ENCODE results near the gene OTULIN.

The OTULIN gene

GRCh38 chr5:14720236-14720923 is 55.9 kb downstream of the OTULIN start:
- no peak for DNase-seq
- Histone ChIP-seq H3K4me1 (no peaks in the 10 kb centered on the region), H3K36me3 (peaks cover 8% of the 10 kb centered on the region), H3K4me3 (ENCODE audit: low read depth, low read length) (no peak overlapping the region), H3K9me3 (no peaks in the 10 kb centered on the region), H3K27me3 (no peaks in the 10 kb centered on the region)
- TF ChIP-seq CTCF (IDR thresholded peaks at IDR 0.05; ENCODE audit: low read depth, low read length), result no peak

GRCh38 chr5:14721990-14722656 is 57.6 kb downstream of the OTULIN start:
- Histone ChIP-seq H3K27me3 (no peaks in the 10 kb centered on the region), H3K4me3 (ENCODE audit: low read depth, low read length) (no peak overlapping the region), H3K36me3 (peaks cover 5% of the 10 kb centered on the region; the same call in 1 of the 2 replicates), H3K9me3 (no peaks in the 10 kb centered on the region), H3K4me1 (no peaks in the 10 kb centered on the region)
- TF ChIP-seq CTCF (IDR thresholded peaks at IDR 0.05; ENCODE audit: low read depth, low read length), result no peak
- DNase-seq, result no peak

GRCh38 chr5:14722923-14723322 is 58.4 kb downstream of the OTULIN start:
- TF ChIP-seq CTCF (IDR thresholded peaks at IDR 0.05; ENCODE audit: low read depth, low read length), result no peak
- DNase-seq, result no peak

GRCh38 chr5:14723701-14724132 is 59.2 kb downstream of the OTULIN start:
- no peak for DNase-seq
- Histone ChIP-seq H3K27me3 (no peaks in the 10 kb centered on the region), H3K9me3 (no peaks in the 10 kb centered on the region), H3K36me3 (peaks cover 5% of the 10 kb centered on the region; the same call in 1 of the 2 replicates), H3K4me3 (ENCODE audit: low read depth, low read length) (no peak overlapping the region), H3K4me1 (no peaks in the 10 kb centered on the region)
- TF ChIP-seq CTCF (IDR thresholded peaks at IDR 0.05; ENCODE audit: low read depth, low read length), result no peak

More at GRCh38 chr5:14722923-14723322, 58.4 kb downstream of the OTULIN start:
- no peaks in the 10 kb centered on the region for H3K4me1 ChIP-seq
- H3K9me3 ChIP-seq, result no peaks in the 10 kb centered on the region
- H3K4me3 ChIP-seq (ENCODE audit: low read depth, low read length), result no peak overlapping the region
- H3K36me3 ChIP-seq, result peaks cover 5% of the 10 kb centered on the region; the same call in 1 of the 2 replicates
- no peaks in the 10 kb centered on the region for H3K27me3 ChIP-seq

GRCh38 chr5:14724633-14725032 is 60.1 kb downstream of the OTULIN start:
- peaks cover 5% of the 10 kb centered on the region; the same call in 1 of the 2 replicates for H3K36me3 ChIP-seq
- H3K27me3 ChIP-seq, result no peaks in the 10 kb centered on the region
- TF ChIP-seq CTCF (IDR thresholded peaks at IDR 0.05; ENCODE audit: low read depth, low read length), result no peak
- no peak for DNase-seq
- no peaks in the 10 kb centered on the region for H3K4me1 ChIP-seq
- H3K4me3 ChIP-seq (ENCODE audit: low read depth, low read length), result no peak overlapping the region
- no peaks in the 10 kb centered on the region for H3K9me3 ChIP-seq

Data from BE2C (cell line).